ENCODE data around the gene DISP3. TPM values are rescaled to one million over a fixed set of nuclear protein-coding genes. Genes with fewer than 3 reads are reported as not detected.

The DISP3 gene
- total RNA-seq, 2 experiments from 2014 or later = 0.63 to 0.65 TPM

DNA sequence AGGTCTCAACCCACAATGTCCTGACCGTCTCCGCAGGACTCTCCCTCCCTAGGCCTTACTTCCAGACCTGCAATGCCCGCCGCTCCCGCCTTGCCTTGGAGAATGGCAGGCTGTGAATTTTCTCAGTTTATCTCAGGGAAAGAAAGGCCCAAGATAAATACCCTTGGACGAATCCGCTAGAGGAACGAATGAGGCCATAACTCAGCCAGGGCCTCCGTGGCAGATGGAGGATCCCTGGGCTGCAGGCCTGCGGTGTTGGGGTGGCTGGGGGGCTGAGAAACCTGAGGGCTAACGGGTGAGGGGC lies 29.9 kb upstream of the DISP3 start:
- TF ChIP-seq, protein P1, sequence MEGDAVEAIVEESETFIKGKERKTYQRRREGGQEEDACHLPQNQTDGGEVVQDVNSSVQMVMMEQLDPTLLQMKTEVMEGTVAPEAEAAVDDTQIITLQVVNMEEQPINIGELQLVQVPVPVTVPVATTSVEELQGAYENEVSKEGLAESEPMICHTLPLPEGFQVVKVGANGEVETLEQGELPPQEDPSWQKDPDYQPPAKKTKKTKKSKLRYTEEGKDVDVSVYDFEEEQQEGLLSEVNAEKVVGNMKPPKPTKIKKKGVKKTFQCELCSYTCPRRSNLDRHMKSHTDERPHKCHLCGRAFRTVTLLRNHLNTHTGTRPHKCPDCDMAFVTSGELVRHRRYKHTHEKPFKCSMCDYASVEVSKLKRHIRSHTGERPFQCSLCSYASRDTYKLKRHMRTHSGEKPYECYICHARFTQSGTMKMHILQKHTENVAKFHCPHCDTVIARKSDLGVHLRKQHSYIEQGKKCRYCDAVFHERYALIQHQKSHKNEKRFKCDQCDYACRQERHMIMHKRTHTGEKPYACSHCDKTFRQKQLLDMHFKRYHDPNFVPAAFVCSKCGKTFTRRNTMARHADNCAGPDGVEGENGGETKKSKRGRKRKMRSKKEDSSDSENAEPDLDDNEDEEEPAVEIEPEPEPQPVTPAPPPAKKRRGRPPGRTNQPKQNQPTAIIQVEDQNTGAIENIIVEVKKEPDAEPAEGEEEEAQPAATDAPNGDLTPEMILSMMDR (IDR thresholded peaks at IDR 0.05) = no peak
- ATAC-seq = no peak
- no peak for DNase-seq
- ChIA-PET POLR2A (interaction anchor here (1.2 kb wide), 1 partner anchor 9 kb away, joined by 3 read pairs; no protein-coding TSS in a partner anchor), CTCF (no interaction called here)
- Mint-ChIP-seq H3K4me3 (no peak overlapping the region), H3K27me3 (no peaks in the 10 kb centered on the region), H3K27ac (no peak overlapping the region), H3K9me3 (no peaks in the 10 kb centered on the region), H3K4me1 (ENCODE audit: low read depth) (no peaks in the 10 kb centered on the region), H3K36me3 (ENCODE audit: low read depth) (no peaks in the 10 kb centered on the region)
- intact Hi-C loops (cut with micrococcal nuclease) = no loop called here

DNA sequence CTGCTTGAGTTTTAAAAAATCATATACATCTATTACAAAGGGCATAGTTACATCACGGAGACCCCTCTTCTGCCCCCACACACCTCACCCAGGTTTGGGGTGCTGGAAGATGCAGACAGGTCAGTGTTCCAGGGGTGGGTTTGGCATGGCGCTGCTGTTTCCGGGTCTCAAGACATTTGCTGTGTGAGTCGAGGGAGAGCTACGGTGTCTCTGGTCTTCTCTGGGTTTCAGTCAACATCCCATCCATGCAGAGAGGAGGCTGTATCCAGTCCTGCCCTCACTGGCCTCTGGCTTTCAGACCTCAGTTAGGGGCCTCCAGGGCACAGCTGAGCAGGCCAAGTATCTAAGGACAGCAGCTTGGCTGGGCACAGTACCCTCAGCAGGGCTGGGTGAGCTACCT lies 28.6 kb upstream of the DISP3 start:
- intact Hi-C loops (cut with micrococcal nuclease) = no loop called here
- DNase-seq (no peak), ATAC-seq (no peak)
- POLR2A ChIA-PET = interaction anchor here (1.2 kb wide), 1 partner anchor 7 kb away, joined by 3 read pairs; no protein-coding TSS in a partner anchor
- H3K27ac Mint-ChIP-seq = no peak overlapping the region
- no peaks in the 10 kb centered on the region for H3K4me1 Mint-ChIP-seq (ENCODE audit: low read depth)
- CTCF ChIA-PET = no interaction called here
- no peaks in the 10 kb centered on the region for H3K27me3 Mint-ChIP-seq
- H3K9me3 Mint-ChIP-seq = no peaks in the 10 kb centered on the region
- no peaks in the 10 kb centered on the region for H3K36me3 Mint-ChIP-seq (ENCODE audit: low read depth)
- TF ChIP-seq, protein P1 (IDR thresholded peaks at IDR 0.05) = no peak
- H3K4me3 Mint-ChIP-seq = no peak overlapping the region

DNA sequence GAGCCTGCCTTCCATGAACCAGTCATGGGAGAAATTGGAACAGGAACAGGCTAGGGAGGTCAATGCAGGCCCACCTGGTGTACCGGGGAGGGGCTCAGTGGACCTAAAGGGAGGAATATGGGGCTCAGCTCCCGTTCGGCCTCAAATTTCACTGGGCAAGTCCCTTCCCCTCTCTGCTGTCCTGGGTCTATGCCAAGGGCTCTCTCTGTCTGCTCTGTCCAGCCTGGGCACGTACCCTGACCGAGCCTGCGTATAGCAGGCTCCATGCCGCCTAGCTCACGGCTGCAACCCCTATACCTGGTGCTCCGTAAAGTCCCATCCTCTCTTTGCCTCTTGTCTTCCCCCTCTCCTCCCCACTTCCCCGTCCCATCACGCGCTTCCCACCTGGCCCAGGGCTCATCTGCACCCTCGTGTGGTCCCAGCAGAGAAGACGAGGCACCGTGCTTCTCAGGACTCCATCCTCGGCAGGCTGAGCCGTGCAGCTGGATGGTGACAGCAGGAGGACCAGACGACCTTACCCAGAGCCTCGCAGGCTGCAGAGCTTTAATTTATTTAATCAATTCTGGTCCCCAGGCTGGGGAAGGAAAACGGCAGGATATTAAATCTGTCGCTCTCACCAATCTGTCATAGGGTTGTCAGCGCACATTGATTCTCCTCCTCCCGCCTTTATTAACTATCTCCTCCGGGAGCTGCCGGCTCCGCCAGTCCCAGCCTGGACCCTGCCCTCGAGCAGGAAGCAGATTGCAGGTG lies 25.0 kb upstream of the DISP3 start:
- no peak for ATAC-seq
- Mint-ChIP-seq H3K36me3 (ENCODE audit: low read depth) (no peaks in the 10 kb centered on the region), H3K4me3 (no peak overlapping the region), H3K9me3 (no peaks in the 10 kb centered on the region), H3K27ac (no peak overlapping the region), H3K4me1 (ENCODE audit: low read depth) (peaks cover 11% of the 10 kb centered on the region), H3K27me3 (no peaks in the 10 kb centered on the region)
- CTCF ChIA-PET = interaction anchor here (0.7 kb wide), 1 partner anchor 189 kb away, joined by 3 read pairs; no protein-coding TSS in a partner anchor
- POLR2A ChIA-PET = no interaction called here
- DNase-seq = no peak
- TF ChIP-seq, protein P1 (IDR thresholded peaks at IDR 0.05) = no peak
- intact Hi-C loops (cut with micrococcal nuclease) = no loop called here

DNA sequence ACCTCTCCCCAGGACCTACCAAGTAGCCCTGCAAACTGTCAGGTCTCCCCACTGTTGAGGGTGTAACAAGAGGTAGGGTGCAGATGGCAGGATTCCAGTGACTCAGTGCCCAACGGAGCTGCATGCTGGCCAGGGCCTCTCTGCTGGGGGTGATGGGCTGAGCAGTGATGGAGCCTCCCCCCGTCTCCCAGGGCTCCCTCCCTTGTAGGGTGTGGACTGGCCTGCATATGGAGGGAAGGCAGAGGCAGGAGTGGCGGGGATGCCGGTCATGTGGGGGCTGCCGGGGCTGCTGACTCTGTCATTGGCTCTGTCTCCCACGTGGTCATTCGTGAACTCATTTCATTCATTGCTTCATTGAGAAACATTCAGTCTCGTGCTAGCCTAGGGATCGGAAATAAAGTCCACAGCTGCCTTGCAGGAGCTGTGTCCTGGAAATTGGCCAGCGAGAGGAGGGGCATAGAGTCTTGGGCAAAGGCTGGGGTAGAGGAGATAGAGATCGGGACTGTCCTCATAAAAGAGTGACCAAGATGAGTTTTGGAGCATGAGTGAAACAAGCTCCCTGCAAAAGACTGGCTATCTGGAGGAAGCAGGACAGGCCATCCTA lies 22.9 kb upstream of the DISP3 start:
- no peaks in the 10 kb centered on the region for H3K36me3 Mint-ChIP-seq (ENCODE audit: low read depth)
- CTCF ChIA-PET = interaction anchor here (1.6 kb wide), 1 partner anchor 92 kb away, joined by 3 read pairs; no protein-coding TSS in a partner anchor
- no peak overlapping the region for H3K4me3 Mint-ChIP-seq
- H3K27ac Mint-ChIP-seq = no peak overlapping the region
- POLR2A ChIA-PET = no interaction called here
- ATAC-seq (no peak), DNase-seq (no peak)
- H3K4me1 Mint-ChIP-seq (ENCODE audit: low read depth) = peaks cover 11% of the 10 kb centered on the region
- H3K27me3 Mint-ChIP-seq = no peaks in the 10 kb centered on the region
- TF ChIP-seq, protein P1 (IDR thresholded peaks at IDR 0.05) = no peak
- H3K9me3 Mint-ChIP-seq = no peaks in the 10 kb centered on the region
- intact Hi-C loops (cut with micrococcal nuclease) = no loop called here

DNA sequence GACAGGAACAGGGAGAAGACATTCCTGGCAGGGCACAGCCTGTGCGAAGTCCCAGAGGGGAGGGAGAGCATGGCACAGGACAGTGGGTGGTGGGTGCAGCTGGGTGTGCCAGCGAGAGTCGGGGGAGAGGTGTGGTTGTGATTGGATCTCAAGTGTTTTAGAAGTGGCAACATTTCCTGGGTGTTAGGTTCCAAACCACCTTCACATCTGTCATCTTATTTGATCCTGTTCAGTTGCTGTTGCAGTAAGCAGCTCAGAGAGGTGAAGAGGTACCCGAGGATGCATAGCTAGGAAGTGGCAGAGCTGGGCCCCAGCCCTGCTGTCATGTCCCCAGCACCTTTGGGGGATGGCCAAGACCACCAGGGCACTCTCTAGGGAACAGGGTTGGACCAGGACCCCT lies 22.0 kb upstream of the DISP3 start:
- TF ChIP-seq, protein P1 (IDR thresholded peaks at IDR 0.05) = no peak
- ATAC-seq (no peak), DNase-seq (no peak)
- H3K4me1 Mint-ChIP-seq (ENCODE audit: low read depth) = peaks cover 11% of the 10 kb centered on the region
- intact Hi-C loops (cut with micrococcal nuclease) = no loop called here
- H3K36me3 Mint-ChIP-seq (ENCODE audit: low read depth) = no peaks in the 10 kb centered on the region
- no peak overlapping the region for H3K4me3 Mint-ChIP-seq
- CTCF ChIA-PET = interaction anchor here (1.6 kb wide), 1 partner anchor 93 kb away, joined by 3 read pairs; no protein-coding TSS in a partner anchor
- no peak overlapping the region for H3K27ac Mint-ChIP-seq
- no peaks in the 10 kb centered on the region for H3K9me3 Mint-ChIP-seq
- POLR2A ChIA-PET = no interaction called here
- no peaks in the 10 kb centered on the region for H3K27me3 Mint-ChIP-seq
